PC-3 (cell line): ENCODE measurements around the gene SLC23A2.

Experiments used
- EZH2 ChIP-seq: fragments of 300-600 bp; sonication (generic); IDR thresholded peaks from one replicate; pipeline ENCODE4 v1.6.1; 2017; ENCODE audit warnings: antibody characterized with exemption, mild to moderate bottlenecking, low read length; ENCODE audit not compliant: unreplicated experiment
- TF ChIP-seq, protein P1 (sequence below): fragments of 300-600 bp; sonication (generic); conservative IDR thresholded peaks from 2 replicates; pipeline ENCODE4 v1.5.1; 2017; ENCODE audit warnings: antibody characterized with exemption, low read depth, mild to moderate bottlenecking, low read length

GRCh38 chr20:4830696-4831095 is 170.6 kb downstream of the SLC23A2 start:
- TF ChIP-seq, protein P1, sequence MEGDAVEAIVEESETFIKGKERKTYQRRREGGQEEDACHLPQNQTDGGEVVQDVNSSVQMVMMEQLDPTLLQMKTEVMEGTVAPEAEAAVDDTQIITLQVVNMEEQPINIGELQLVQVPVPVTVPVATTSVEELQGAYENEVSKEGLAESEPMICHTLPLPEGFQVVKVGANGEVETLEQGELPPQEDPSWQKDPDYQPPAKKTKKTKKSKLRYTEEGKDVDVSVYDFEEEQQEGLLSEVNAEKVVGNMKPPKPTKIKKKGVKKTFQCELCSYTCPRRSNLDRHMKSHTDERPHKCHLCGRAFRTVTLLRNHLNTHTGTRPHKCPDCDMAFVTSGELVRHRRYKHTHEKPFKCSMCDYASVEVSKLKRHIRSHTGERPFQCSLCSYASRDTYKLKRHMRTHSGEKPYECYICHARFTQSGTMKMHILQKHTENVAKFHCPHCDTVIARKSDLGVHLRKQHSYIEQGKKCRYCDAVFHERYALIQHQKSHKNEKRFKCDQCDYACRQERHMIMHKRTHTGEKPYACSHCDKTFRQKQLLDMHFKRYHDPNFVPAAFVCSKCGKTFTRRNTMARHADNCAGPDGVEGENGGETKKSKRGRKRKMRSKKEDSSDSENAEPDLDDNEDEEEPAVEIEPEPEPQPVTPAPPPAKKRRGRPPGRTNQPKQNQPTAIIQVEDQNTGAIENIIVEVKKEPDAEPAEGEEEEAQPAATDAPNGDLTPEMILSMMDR: no peak
- no peak for TF ChIP-seq EZH2
